Gastrocnemius medialis (tissue), 4 donors: Measurements from ENCODE around the gene PTPRN2.

ENCODE experiments used
- CTCF ChIP-seq, 5 experiments: fragments of 450-650 bp in 3 of 5; fragments of 200-600 bp in 2 of 5; sonication (generic) in 2 of 5; IDR thresholded peaks in 4 of 5; conservative IDR thresholded peaks in 1 of 5; 1 replicate in 4 of 5; 2 replicates in 1 of 5; pipeline ENCODE4 v1.5.1; 2016 to 2019; ENCODE audit warnings: antibody characterized with exemption in 5 of 5, mild to moderate bottlenecking in 3 of 5, moderate library complexity in 3 of 5
- POLR2A ChIP-seq, 2 donors: fragments of 450-650 bp; IDR thresholded peaks; one replicate each; pipeline ENCODE4 v1.6.1; 2017; ENCODE audit warnings: antibody characterized with exemption in 2 of 2, mild to moderate bottlenecking in 2 of 2, moderate library complexity in 2 of 2

- no peak for TF ChIP-seq POLR2A (IDR thresholded peaks at IDR 0.05)
- no peak for TF ChIP-seq CTCF (IDR thresholded peaks at IDR 0.05 in 4 of 5, conservative IDR thresholded peaks at IDR 0.05 in 1 of 5)
Measured at GRCh38 chr7:158015403-158016179, 572.0 kb downstream of the PTPRN2 start.
